ENCODE data around the gene CELA2B. TPM values are rescaled to one million over a fixed set of nuclear protein-coding genes. Genes with fewer than 3 reads are reported as not detected.

Gene CELA2B
- total and polyA plus RNA-seq, 12 donors = 1.7 to 28.1 (median 7.9) TPM; not detected in 3

GRCh38 chr1:15540186-15540585, 64.3 kb downstream of the CELA2B start:
- intact Hi-C loops (cut with DNase I) = no loop called here
- no peak for DNase-seq
- 93 to 95% (median 94%) methylated on average over 8 of the region's 8 CpGs for WGBS, 4 donors
- Histone ChIP-seq H3K4me1 (replicated peaks in 1 of 2) (no peaks in the 10 kb centered on the region), H3K4me3 (no peak overlapping the region), H3K36me3 (replicated peaks in 1 of 2) (peaks cover 0 to 73% of the 10 kb centered on the region in 2 donors), H3K27ac (no peak overlapping the region), H3K27me3 (no peaks in the 10 kb centered on the region), H3K9me3 (replicated peaks in 1 of 3) (no peaks in the 10 kb centered on the region)
- TF ChIP-seq POLR2A (IDR thresholded peaks at IDR 0.05) (no peak), CTCF (IDR thresholded peaks at IDR 0.05) (no peak)

Other genes with a start within 250 kb of the CELA2B start
- gene FHAD1, start 228.9 kb upstream of the CELA2B start, total RNA-seq = 1 to 10 TPM in 1 of 9 donors, under 1 TPM in 7, not detected in 1; 0.09 to 1.2 (median 0.56) TPM
- gene FHAD1, start 228.9 kb upstream of the CELA2B start, polyA plus RNA-seq = 1 to 10 TPM in 1 of 3 donors, under 1 TPM in 2; 0.24 to 1.6 (median 0.90) TPM
- 100 to 1,000 TPM in 2 of 9 donors, 10 to 100 TPM in 7; 67.2 to 113 (median 85.6) TPM for gene EFHD2, start 66.2 kb upstream of the CELA2B start, total RNA-seq
- gene EFHD2, start 66.2 kb upstream of the CELA2B start, polyA plus RNA-seq = 100 to 1,000 TPM in 2 of 3 donors, 10 to 100 TPM in 1; 47.4 to 119 (median 111) TPM
- gene CTRC, start 37.7 kb upstream of the CELA2B start, total RNA-seq = 1 to 10 TPM in 2 of 9 donors, under 1 TPM in 2, not detected in 5; 0.22 to 3.5 (median 1.8) TPM
- 1 to 10 TPM in 1 of 3 donors, under 1 TPM in 1, not detected in 1; 0.56 to 1.3 TPM for gene CTRC, start 37.7 kb upstream of the CELA2B start, polyA plus RNA-seq
- 10 to 100 TPM in 5 of 9 donors, 1 to 10 TPM in 3, under 1 TPM in 1; 0.97 to 45.4 (median 11.0) TPM for gene CELA2A, start 19.4 kb upstream of the CELA2B start, total RNA-seq
- 10 to 100 TPM in 1 of 3 donors, 1 to 10 TPM in 2; 1.2 to 16.4 (median 3.9) TPM for gene CELA2A, start 19.4 kb upstream of the CELA2B start, polyA plus RNA-seq
- 100 to 1,000 TPM in 1 of 9 donors, 10 to 100 TPM in 8; 16.1 to 132 (median 23.9) TPM for gene CASP9, start 48.1 kb downstream of the CELA2B start, total RNA-seq
- 10 to 100 TPM; 55.7 to 63.6 (median 62.5) TPM for gene CASP9, start 48.1 kb downstream of the CELA2B start, polyA plus RNA-seq
- 10 to 100 TPM; 12.2 to 34.0 (median 21.4) TPM for gene DNAJC16, start 50.7 kb downstream of the CELA2B start, total RNA-seq
- gene DNAJC16, start 50.7 kb downstream of the CELA2B start, polyA plus RNA-seq = 10 to 100 TPM in 1 of 3 donors, 1 to 10 TPM in 2; 4.8 to 13.6 (median 8.0) TPM
- gene AGMAT, start 108.9 kb downstream of the CELA2B start, total RNA-seq = 10 to 100 TPM in 1 of 9 donors, 1 to 10 TPM in 7, under 1 TPM in 1; 0.37 to 15.0 (median 1.7) TPM
- gene AGMAT, start 108.9 kb downstream of the CELA2B start, polyA plus RNA-seq = 1 to 10 TPM in 1 of 3 donors, under 1 TPM in 2; 0.16 to 5.6 (median 0.30) TPM
- 10 to 100 TPM; 12.1 to 46.3 (median 30.2) TPM for gene DDI2, start 141.4 kb downstream of the CELA2B start, total RNA-seq
- 10 to 100 TPM in 2 of 3 donors, 1 to 10 TPM in 1; 5.3 to 19.1 (median 12.7) TPM for gene DDI2, start 141.4 kb downstream of the CELA2B start, polyA plus RNA-seq
- gene PLEKHM2, start 208.2 kb downstream of the CELA2B start, total RNA-seq = 10 to 100 TPM; 25.8 to 92.9 (median 71.1) TPM
- 100 to 1,000 TPM in 1 of 3 donors, 10 to 100 TPM in 2; 42.8 to 103 (median 63.7) TPM for gene PLEKHM2, start 208.2 kb downstream of the CELA2B start, polyA plus RNA-seq